ENCODE results near the gene MEF2A.

DNA sequence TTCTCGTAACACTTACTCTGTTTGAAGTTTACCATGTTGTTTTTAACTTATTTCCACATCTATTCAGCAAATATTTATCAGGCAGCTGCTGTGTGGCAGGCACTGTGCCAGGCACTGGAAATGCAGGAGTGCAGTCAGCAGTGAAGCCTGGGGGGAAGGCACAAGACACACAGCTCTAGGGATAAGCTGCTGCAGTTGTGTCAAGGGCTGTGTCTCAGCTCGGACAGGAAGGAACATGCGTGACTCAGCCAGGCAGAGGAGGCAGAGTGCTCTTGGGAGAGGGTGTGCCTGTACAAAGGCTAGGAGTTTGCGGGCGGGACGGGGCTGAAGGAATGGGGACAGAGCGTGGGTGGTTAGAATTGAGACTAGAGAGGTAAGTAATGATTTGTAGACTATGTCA is 142.8 kb downstream of the MEF2A start:
- TF ChIP-seq POLR2A (IDR thresholded peaks at IDR 0.05; ENCODE audit: low read depth, low read length) (no peak), POLR2AphosphoS5 (IDR thresholded peaks at IDR 0.05; ENCODE audit: low read depth, low read length) (no peak)
